Measurements from ENCODE around the gene ZC3H14. TPM values are rescaled to one million over a fixed set of nuclear protein-coding genes. Genes with fewer than 3 reads are reported as not detected.

ZC3H14 gene
- total RNA-seq, 1 experiment from 2014 or later, result 66.2 TPM

DNA sequence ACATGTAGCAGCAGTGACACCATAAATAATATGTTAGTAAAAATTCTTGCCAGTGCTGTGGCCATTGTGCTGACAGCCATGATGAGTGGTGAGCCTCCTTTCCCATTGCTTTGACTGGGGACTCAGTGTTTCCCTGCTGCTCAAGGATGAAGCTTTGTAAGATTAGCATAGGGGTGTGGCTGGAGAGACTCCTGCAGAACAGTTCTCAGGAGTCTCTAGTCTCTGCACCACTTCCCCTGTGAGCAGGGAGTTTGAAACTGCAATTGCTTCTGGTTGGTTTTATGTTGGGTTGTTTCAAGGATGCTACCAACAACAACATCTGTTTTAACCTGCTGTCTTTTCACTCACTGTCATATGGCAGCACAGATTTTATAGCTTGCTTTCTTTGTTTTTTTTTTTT lies 41.4 kb downstream of the ZC3H14 start:
- Histone ChIP-seq H4K20me1 (ENCODE audit: insufficient read depth) (no peaks in the 10 kb centered on the region), H3K9ac (ENCODE audit: low read length) (no peak overlapping the region), H3K36me3 (ENCODE audit: control insufficient read depth in 1 of 2, insufficient read depth in 2 of 2, low read length in 2 of 2) (peaks cover 43 to 53% of the 10 kb centered on the region in 2 experiments), H3K9me3 (ENCODE audit: control insufficient read depth in 1 of 2, insufficient read depth in 1 of 2, low read depth in 1 of 2, low read length in 2 of 2) (no peaks in the 10 kb centered on the region), H3K27ac (ENCODE audit: low read depth, low read length) (no peak overlapping the region), H3K4me3 (replicated peaks in 1 of 2; ENCODE audit: low read depth in 1 of 2, low read length in 2 of 2) (no peak overlapping the region), H3K27me3 (ENCODE audit: insufficient read depth, low read length) (no peaks in the 10 kb centered on the region), H2AFZ (ENCODE audit: low read depth, low read length, poor library complexity, severe bottlenecking) (no peak overlapping the region), H3K4me2 (ENCODE audit: low read length) (no peak overlapping the region), H3K79me2 (ENCODE audit: insufficient read depth, low read length) (peaks cover 3% of the 10 kb centered on the region; the same call in 1 of the 2 replicates), H3K4me1 (ENCODE audit: control insufficient read depth in 1 of 2, insufficient read depth in 2 of 2, low read length in 2 of 2) (no peaks in the 10 kb centered on the region), H3K9me2 (ENCODE audit: insufficient read depth) (no peaks in the 10 kb centered on the region)
- POLR2A ChIA-PET, result no interaction called here
- intact Hi-C loops (cut with micrococcal nuclease), result no loop called here
- RAD21 ChIA-PET (ENCODE audit: low non-redundant PET in 1 of 2, low total read pairs in 2 of 2, uncharacterized antibody in 2 of 2, unreplicated experiment in 2 of 2), result no interaction called here
- CTCF ChIA-PET, result no interaction called here
- no peak for DNase-seq (ENCODE audit: low read depth, low spot score)
- no peak for ATAC-seq
- BruUV-seq (replicated peaks), result no TSS peak
- TF ChIP-seq ZFX (IDR thresholded peaks at IDR 0.05) (no peak), SIN3A (IDR thresholded peaks at IDR 0.05; ENCODE audit: low read depth) (no peak), YY1 (IDR thresholded peaks at IDR 0.05; ENCODE audit: extremely low read depth, insufficient replicate concordance, low read depth, low read length) (no peak)

DNA sequence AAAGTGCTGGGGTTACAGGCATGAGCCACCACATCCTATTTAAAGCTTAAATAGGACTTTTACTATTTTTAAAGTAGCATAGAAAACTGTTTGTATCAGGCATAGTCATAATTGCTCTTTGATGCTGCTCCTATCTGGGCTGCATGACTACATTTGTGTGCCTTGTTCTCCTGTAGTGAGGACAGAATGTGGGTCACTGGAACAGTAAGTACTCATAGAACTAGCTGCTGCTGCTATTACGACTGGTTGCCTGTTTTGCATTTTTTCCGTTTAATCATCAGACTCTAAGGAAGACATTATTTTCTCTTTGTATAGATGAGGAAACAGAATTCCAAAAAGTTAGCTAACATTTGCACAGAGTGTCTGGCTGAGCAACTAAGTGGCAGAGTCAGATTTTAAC lies 42.8 kb downstream of the ZC3H14 start:
- CTCF ChIA-PET, result no interaction called here

More for the DNA sequence above, 42.8 kb downstream of the ZC3H14 start:
- H3K27ac ChIP-seq (ENCODE audit: low read depth, low read length), result no peak overlapping the region
- POLR2A ChIA-PET, result no interaction called here
- peaks cover 40 to 53% of the 10 kb centered on the region in 2 experiments for H3K36me3 ChIP-seq (ENCODE audit: control insufficient read depth in 1 of 2, insufficient read depth in 2 of 2, low read length in 2 of 2)
- no peak overlapping the region for H2AFZ ChIP-seq (ENCODE audit: low read depth, low read length, poor library complexity, severe bottlenecking)
- DNase-seq (ENCODE audit: low read depth, low spot score) (no peak), ATAC-seq (no peak)
- H3K9ac ChIP-seq (ENCODE audit: low read length), result no peak overlapping the region
- RAD21 ChIA-PET (ENCODE audit: low non-redundant PET in 1 of 2, low total read pairs in 2 of 2, uncharacterized antibody in 2 of 2, unreplicated experiment in 2 of 2), result no interaction called here
- no peaks in the 10 kb centered on the region for H3K9me2 ChIP-seq (ENCODE audit: insufficient read depth)
- H3K4me2 ChIP-seq (ENCODE audit: low read length), result no peak overlapping the region
- TF ChIP-seq CEBPB (IDR thresholded peaks at IDR 0.05; ENCODE audit: low read depth), result no peak
- no peak for TF ChIP-seq CBX3 (IDR thresholded peaks at IDR 0.05; ENCODE audit: low read depth)
- TF ChIP-seq, protein P1, sequence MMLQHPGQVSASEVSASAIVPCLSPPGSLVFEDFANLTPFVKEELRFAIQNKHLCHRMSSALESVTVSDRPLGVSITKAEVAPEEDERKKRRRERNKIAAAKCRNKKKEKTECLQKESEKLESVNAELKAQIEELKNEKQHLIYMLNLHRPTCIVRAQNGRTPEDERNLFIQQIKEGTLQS (IDR thresholded peaks at IDR 0.05), result no peak
- TF ChIP-seq, protein P2, sequence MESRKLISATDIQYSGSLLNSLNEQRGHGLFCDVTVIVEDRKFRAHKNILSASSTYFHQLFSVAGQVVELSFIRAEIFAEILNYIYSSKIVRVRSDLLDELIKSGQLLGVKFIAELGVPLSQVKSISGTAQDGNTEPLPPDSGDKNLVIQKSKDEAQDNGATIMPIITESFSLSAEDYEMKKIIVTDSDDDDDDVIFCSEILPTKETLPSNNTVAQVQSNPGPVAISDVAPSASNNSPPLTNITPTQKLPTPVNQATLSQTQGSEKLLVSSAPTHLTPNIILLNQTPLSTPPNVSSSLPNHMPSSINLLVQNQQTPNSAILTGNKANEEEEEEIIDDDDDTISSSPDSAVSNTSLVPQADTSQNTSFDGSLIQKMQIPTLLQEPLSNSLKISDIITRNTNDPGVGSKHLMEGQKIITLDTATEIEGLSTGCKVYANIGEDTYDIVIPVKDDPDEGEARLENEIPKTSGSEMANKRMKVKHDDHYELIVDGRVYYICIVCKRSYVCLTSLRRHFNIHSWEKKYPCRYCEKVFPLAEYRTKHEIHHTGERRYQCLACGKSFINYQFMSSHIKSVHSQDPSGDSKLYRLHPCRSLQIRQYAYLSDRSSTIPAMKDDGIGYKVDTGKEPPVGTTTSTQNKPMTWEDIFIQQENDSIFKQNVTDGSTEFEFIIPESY (IDR thresholded peaks at IDR 0.05; ENCODE audit: extremely low read depth, insufficient replicate concordance, low read length), result no peak
- TF ChIP-seq, protein P3, sequence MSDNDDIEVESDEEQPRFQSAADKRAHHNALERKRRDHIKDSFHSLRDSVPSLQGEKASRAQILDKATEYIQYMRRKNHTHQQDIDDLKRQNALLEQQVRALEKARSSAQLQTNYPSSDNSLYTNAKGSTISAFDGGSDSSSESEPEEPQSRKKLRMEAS (IDR thresholded peaks at IDR 0.05), result no peak
- TF ChIP-seq SP1 (IDR thresholded peaks at IDR 0.05; ENCODE audit: low read depth), result no peak
- TF ChIP-seq RAD21 (IDR thresholded peaks at IDR 0.05; ENCODE audit: low read depth), result no peak
- TF ChIP-seq, protein P4, sequence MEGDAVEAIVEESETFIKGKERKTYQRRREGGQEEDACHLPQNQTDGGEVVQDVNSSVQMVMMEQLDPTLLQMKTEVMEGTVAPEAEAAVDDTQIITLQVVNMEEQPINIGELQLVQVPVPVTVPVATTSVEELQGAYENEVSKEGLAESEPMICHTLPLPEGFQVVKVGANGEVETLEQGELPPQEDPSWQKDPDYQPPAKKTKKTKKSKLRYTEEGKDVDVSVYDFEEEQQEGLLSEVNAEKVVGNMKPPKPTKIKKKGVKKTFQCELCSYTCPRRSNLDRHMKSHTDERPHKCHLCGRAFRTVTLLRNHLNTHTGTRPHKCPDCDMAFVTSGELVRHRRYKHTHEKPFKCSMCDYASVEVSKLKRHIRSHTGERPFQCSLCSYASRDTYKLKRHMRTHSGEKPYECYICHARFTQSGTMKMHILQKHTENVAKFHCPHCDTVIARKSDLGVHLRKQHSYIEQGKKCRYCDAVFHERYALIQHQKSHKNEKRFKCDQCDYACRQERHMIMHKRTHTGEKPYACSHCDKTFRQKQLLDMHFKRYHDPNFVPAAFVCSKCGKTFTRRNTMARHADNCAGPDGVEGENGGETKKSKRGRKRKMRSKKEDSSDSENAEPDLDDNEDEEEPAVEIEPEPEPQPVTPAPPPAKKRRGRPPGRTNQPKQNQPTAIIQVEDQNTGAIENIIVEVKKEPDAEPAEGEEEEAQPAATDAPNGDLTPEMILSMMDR (IDR thresholded peaks at IDR 0.05 in 2 of 3, conservative IDR thresholded peaks at IDR 0.05 in 1 of 3; ENCODE audit: borderline replicate concordance in 1 of 3, insufficient read depth in 1 of 3, low read depth in 2 of 3, low read length in 2 of 3), result no peak
- TF ChIP-seq SIN3A (IDR thresholded peaks at IDR 0.05; ENCODE audit: low read depth), result no peak
- TF ChIP-seq YY1 (IDR thresholded peaks at IDR 0.05; ENCODE audit: extremely low read depth, insufficient replicate concordance, low read depth, low read length), result no peak
- TF ChIP-seq EZH2 (IDR thresholded peaks at IDR 0.05), result no peak
- no TSS peak for BruUV-seq (replicated peaks)
- no peaks in the 10 kb centered on the region for H3K9me3 ChIP-seq (ENCODE audit: control insufficient read depth in 1 of 2, insufficient read depth in 1 of 2, low read depth in 1 of 2, low read length in 2 of 2)
- H3K79me2 ChIP-seq (ENCODE audit: insufficient read depth, low read length), result peaks cover 3% of the 10 kb centered on the region; the same call in 1 of the 2 replicates
- no peaks in the 10 kb centered on the region for H4K20me1 ChIP-seq (ENCODE audit: insufficient read depth)
- no peak overlapping the region for H3K4me3 ChIP-seq (replicated peaks in 1 of 2; ENCODE audit: low read depth in 1 of 2, low read length in 2 of 2)
- H3K27me3 ChIP-seq (ENCODE audit: insufficient read depth, low read length), result no peaks in the 10 kb centered on the region
- no peaks in the 10 kb centered on the region for H3K4me1 ChIP-seq (ENCODE audit: control insufficient read depth in 1 of 2, insufficient read depth in 2 of 2, low read length in 2 of 2)
- intact Hi-C loops (cut with micrococcal nuclease), result no loop called here
